Daoy (cell line): ENCODE measurements around the gene GLRX2. TPM values are rescaled to one million over a fixed set of nuclear protein-coding genes. Genes with fewer than 3 reads are reported as not detected.
"Not testable (repeated sequence)": the region's sequence is repeated elsewhere in the genome, so short reads cannot be mapped to it uniquely, and the experiment has no call there.

Experiments
- DNase-seq: peaks from one replicate; pipeline ENCODE4 v3.0.0-alpha.2; 2015; ENCODE audit warnings: low read depth
- total RNA-seq: library from RNA; depleted of rRNA; stranded (reverse); fragments of >200 nt; shearing (Covaris generic); gene quantifications from 2 replicates; pipeline ENCODE4 v1.2.3, GENCODE V29; 2014; rRNA removed

GLRX2 gene
- total RNA-seq: 33.9 and 40.3 TPM in 2 replicates

DNA sequence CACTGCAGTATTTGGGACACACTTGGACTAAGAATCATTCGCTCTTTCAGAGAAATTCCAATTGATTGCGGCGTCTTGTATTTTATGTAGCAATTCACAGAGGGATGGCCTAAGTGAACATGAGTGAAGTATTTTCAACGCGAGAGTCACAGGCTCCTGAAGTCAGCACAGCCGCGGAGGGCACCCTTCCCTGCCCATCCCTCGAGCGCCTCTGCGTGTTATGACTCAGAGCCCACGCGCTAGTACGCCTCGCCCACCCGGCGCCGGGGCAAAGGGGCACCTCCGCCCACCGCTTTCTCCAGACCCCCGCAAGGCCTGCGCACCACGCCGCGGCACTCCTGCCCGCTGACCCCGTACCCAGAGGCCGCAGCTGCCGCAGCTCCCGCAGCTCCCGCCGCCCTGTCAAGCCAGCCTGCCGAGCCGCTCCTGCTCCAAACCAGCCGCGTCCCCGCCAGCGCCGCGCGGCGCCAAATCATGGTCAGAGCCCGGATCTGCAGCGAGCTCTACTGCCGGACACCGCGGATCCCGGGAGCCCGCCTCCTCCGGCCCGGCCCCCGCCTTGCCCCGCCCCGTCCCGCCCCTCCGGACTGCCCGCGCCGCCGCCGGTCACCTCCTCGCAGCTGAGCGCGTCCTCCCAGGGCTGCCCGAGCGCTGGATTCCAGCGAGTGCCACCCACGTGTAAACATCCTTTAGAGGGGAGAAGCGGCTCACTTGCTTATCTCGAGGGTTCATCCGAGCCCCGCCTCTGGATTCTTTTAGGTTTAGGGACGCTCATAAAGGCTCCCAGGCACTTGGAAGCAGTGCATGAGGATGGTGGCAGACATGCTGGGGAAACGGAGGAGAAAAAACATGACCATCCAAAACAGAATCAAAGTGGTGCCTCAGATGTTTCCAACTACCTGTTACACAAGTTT, at the start of gene GLRX2:
Gene GLRX2, minus strand, starts transcription at position 508 of the 914 bp plus-strand sequence. Its CDS starts 32 bp downstream, at position 476.
- peak; percentile 93 for DNase-seq

DNA sequence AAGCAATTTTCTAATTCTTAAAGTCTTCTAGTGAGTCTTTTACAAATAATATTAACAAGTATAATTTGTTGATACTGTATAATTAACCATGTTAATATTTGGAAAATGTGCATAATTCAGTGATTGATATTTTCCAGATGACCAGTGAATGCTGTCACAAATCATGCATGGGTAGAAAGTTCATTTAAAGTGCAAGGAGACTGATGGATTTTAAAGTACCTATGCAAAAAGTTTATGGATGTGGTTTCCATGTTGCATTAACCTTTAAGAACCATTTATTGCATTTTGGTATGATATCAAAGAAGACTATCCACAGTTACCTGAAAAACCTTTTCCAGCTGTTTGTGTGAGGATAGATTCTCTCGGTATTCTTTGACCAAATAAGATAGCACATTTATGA, 39.8 kb upstream of the GLRX2 start:
- no peak for DNase-seq

DNA sequence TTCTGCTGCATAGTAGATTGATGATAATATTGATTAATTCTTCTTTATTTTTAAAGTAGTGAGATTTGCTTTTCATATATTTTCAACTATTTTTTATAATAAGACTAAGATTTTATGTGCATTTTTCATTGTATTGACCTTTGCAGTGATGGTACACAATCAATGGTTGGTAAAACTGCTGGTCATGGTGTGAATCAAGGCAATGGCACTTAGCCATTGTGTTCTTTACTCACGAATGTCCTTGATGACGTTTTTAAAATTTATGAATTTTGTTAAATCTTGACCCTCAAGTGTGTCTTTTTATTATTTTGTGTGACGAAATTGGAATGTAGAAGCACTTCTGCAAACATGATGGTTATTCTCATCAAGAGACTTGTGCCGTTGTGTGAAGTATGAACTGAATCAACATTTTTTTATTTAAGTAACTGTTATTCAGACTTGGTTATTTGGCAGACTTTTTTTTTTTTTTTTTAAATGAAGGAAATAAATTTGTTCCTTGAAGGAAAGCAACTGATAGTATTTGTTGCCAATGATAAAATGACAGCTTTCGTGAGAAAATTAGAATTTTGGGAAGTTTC, 39.2 kb upstream of the GLRX2 start:
- DNase-seq: no peak

DNA sequence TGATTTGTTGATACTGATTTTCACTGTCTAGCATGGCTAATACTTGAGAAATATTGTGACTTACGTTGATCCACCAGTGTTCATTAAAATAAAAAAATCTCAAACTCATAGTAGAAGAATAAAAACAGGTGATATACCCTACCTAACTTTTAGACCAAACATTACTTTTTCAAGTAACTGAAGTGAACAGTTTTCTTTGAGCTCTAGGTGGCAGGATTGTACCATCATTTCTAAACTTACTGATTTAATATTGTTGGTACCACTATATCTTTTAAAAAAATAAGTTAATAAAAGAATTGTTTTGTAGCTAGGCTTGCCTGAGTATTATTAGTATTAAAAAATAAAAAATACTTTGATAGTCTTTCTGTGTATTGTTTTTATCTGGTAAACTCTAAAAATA, 38.1 kb upstream of the GLRX2 start:
- DNase-seq: no peak

- no peak for DNase-seq
Observed at GRCh38 chr1:193142409-193142808, 37.2 kb upstream of the GLRX2 start.

DNA sequence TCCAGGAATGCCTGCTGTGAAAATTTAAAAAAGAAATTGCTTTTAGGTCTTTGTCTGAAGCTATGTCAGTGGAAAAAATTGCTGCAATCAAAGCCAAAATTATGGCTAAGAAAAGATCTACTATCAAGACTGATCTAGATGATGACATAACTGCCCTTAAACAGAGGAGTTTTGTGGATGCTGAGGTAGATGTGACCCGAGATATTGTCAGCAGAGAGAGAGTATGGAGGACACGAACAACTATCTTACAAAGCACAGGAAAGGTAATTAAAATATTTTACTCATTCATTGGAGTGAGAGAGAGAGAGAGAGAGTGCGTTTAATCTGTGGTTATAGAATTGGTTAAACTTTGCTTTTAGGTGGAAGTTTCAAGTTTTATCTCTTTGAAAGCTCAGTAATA, 36.6 kb upstream of the GLRX2 start:
- DNase-seq: no peak

GRCh38 chr1:193140254-193140653, 35.0 kb upstream of the GLRX2 start:
- no peak for DNase-seq

- DNase-seq: no peak
Observed at GRCh38 chr1:193131266-193131860, 26.1 kb upstream of the GLRX2 start.

GRCh38 chr1:193125369-193125768, 20.2 kb upstream of the GLRX2 start:
- DNase-seq: no peak

DNA sequence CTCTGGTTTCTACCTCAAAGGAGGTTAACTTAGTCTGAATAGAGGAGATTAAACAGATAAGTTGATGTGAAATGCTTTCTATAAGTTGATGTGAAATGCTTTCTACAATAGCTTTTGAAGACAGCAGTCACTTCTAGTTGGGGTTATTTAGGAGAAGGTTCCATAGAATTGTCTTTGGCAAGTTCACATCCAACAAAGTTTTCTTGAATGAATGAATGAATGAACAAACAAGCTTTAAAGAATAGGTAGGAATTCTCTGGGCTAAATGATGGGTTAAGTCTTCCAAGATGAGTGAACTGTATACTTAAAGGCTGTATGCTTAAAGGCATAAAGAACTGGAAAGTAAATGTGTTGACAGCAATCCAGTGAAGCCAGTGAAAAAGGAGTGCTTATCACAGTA, 18.5 kb upstream of the GLRX2 start:
- DNase-seq: no peak

- peak; percentile 98 for DNase-seq
Observed at GRCh38 chr1:193121616-193122593, 16.7 kb upstream of the GLRX2 start, which contains the start of gene CDC73. TSS of gene CDC73 (plus strand) at chr1:193122031. CDS start at chr1:193122201, 170 bp downstream.

DNA sequence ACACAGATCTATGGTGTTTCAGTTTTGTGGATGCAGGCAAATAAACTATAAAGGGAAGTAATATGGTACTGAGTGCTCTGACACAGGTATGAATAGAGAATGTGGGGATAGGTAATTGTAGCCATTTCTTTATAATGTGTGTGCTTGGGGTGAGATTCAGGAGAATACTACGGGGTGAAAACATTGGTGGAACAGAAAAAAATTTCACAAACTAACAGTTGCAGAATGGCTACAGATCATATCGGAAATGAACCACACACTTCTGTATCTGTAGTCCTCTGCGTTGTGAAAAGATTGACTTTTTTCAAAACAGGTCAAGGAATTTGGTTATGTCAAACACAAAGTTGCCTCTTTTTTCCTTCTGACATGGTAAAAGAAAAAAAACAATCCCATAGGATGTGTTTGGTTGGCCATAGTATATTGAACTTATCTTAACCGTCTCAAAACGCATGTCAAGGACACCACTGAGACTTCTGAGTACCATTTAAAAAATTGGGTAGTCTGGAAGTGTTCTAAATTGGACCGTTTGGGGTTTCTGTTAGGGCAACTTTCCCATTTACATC, 15.5 kb upstream of the GLRX2 start:
- DNase-seq: no peak

DNA sequence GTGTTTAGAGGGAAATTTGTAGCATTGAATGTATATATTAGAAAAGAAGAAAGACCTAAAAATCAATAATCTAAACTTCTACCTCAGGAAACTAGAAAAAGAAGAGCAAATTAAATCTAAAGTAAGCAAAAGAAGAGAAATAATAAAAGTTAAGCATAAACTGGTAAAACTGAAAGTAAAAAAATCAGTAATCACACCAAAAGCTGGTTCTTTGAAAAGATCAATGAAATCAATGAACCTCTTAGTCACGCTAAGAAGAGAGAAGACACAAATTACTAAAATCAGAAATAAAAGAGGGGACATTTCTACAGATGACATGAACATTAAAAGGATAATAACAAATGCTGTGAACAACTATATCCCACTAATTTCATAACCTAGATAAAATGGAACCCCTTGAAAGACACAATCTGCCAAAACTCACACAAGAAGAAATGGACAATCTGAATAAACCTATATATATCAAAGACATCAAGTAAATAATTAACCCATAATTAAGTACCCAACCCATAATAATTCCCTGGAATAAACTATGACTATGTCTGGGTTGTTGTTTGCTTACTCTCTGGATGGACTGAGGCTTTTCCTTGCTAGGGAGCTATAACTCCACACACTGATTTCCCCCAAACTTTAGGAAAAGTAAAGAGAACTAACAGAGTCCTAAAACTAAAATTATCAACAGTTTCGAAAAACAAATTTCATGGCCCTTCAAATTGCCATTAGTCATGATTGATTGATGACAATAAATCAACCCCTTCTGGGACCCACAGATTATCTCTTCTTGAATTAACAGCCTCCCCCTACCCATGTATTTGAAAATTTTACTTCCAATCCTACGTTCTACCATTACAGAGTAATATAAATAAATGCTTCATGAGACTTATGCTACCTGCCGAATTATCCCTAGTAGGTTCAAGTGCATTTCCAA, 13.9 kb upstream of the GLRX2 start:
- DNase-seq: no peak

DNA sequence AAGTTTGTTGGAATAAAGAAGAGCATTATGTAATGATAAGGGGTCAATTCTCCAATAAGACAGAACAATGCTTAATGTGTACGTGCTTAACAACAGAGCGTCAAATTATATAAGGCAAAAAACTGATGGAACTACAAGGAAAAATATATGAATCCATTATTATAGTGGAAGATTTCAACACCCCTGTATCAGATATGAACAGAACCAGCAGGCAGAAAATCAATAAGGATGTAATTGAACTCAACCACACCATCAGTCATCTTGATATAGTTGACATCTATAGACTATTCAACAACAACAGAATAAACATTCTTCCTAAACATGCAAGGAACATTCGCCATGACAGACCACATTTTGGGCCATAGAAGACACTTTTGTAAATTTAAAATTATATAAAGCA, 13.0 kb upstream of the GLRX2 start:
- no peak for DNase-seq

DNA sequence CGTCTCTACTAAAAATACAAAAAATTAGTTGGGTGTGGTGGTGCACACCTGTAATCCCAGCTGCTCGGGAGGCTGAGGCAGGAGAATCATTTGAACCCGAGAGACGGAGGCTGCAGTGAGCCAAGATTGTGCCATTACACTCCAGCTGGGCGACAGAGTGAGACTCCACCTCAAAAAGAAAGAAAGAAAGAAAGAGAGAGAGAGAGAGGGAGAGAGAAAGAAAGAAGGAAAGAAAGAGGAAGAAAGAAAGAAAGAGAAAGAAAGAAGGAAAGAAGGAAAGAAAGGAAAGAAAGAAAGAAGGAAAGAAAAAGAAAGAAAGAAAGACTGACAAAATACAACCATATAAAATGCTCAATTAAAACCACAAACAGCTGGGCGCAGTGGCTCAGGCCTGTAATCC, 12.0 kb upstream of the GLRX2 start:
- not testable (repeated sequence) for DNase-seq

DNA sequence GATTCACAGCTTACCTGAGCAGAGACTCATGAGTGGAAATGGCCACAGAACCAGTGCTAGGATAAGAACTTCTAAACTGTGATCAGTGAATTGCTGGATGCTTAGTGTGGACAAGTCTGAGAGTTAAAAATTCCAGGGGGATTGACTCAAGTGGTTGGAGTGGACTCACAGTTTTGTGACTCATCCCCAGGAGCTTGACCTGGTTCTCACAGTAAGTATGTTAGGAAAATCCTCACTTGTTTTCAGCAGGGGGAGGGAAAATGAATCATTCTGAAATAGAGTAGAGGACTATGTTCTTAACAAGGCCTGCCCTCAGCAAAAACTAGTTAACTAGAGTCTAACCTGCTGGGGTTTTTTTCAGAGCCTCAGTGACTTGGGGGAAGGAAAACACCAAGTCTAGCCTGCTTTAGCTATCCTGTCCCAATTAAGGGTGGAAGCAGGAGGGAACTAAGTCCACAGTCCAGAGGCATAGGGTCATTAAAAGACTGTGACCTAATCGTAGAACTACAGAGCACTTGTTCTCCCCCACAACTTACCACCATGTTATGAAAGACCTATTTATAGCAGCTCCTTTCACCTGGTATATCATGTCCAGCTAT, 10.5 kb upstream of the GLRX2 start:
- DNase-seq: peak; percentile 93

DNA sequence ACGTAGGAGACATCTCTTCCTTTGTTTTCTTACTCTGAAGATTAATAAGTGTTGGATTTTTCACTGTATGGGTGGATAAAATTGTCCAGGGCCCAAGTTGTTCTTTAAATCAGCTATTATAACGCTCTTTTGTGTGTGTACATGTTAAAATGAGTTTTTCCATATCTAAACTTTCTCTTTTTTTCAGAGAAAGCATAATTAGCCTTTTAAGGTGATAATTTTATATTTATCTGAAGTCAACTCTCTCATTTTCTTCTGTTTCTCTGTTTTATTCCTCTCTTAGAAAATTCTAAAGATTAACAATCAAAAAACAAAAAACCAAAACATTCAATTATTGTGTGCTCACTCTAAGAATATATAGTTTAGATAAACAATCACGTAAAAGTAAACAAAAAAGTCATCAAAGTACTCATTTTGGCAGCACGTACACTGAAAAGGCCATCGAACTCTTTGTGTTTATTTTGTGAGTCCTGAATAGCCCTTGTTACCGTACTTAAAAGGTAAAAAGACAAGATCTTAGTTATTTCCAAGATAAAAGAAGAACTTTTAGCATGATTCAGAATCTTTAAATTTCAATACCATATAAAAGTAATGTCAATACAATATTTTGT, 9.4 kb upstream of the GLRX2 start:
- DNase-seq: no peak

DNA sequence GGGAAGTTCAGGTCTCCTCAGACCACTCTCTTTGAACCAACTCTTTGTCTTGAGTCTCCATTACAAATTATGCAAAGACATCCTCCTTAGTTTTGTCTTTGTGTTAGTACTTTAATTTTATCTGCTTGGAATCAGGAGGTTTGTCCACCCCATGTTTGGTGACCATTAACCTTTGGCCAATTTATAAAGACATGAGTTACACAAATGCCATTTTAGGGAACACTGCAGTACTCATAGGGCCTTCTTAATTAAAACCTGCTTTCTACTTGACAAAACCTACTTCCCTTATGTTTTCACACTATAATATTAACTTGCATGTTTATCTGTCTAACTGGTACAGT, 8.7 kb upstream of the GLRX2 start:
- no peak for DNase-seq

- DNase-seq: no peak
Observed at GRCh38 chr1:193113258-193113991, 8.2 kb upstream of the GLRX2 start.
